Astrocyte (in vitro differentiated cells and primary cell): ENCODE measurements around the gene P3H2. TPM values are rescaled to one million over a fixed set of nuclear protein-coding genes. Genes with fewer than 3 reads are reported as not detected.
"Not testable (repeated sequence)": the region's sequence is repeated elsewhere in the genome, so short reads cannot be mapped to it uniquely, and the experiment has no call there.

ENCODE experiments used
- DNase-seq: peaks from one replicate; pipeline ENCODE4 v3.0.0-alpha.2; 2010; ENCODE audit warnings: low read depth
- FAIRE-seq: peaks from 2 replicates; lab custom pipeline; 2011; peaks lifted over from hg19 to GRCh38; lab: Jason Lieb, UNC
- H2AFZ ChIP-seq: 2 replicates; pipeline ENCODE4 v1.6.0; 2012; ENCODE audit warnings: low read depth, low read length, inconsistent platforms
- H3K27ac ChIP-seq: 2 replicates; pipeline ENCODE4 v1.5.1; 2011; ENCODE audit warnings: low read depth, low read length, inconsistent platforms
- H3K27me3 ChIP-seq: 2 replicates; pipeline ENCODE4 v1.6.0; 2011; ENCODE audit warnings: low read length, inconsistent platforms; ENCODE audit not compliant: insufficient read depth
- H3K36me3 ChIP-seq: 2 replicates; pipeline ENCODE4 v1.5.1; 2011; ENCODE audit warnings: low read length, inconsistent platforms; ENCODE audit not compliant: insufficient read depth
- H3K4me1 ChIP-seq: 2 replicates; pipeline ENCODE4 v1.5.1; 2011; ENCODE audit warnings: low read length, inconsistent platforms; ENCODE audit not compliant: insufficient read depth
- H3K4me2 ChIP-seq: 2 replicates; pipeline ENCODE4 v1.6.0; 2012; ENCODE audit warnings: low read length, inconsistent platforms
- H3K4me3 ChIP-seq: 2 replicates; pipeline ENCODE4 v1.5.1; 2011; ENCODE audit warnings: low read depth, mild to moderate bottlenecking, low read length, inconsistent platforms; ENCODE audit not compliant: insufficient read depth
- H3K79me2 ChIP-seq: 2 replicates; pipeline ENCODE4 v1.6.0; 2012; ENCODE audit warnings: mild to moderate bottlenecking, low read length, inconsistent platforms; ENCODE audit not compliant: insufficient read depth
- H3K9ac ChIP-seq: 2 replicates; pipeline ENCODE4 v1.6.0; 2012; ENCODE audit warnings: mild to moderate bottlenecking, low read length, inconsistent platforms
- H3K9me3 ChIP-seq: 2 replicates; pipeline ENCODE4 v1.5.1; 2012; ENCODE audit warnings: low read depth, mild to moderate bottlenecking, low read length, inconsistent platforms; ENCODE audit not compliant: insufficient read depth
- H4K20me1 ChIP-seq: 2 replicates; pipeline ENCODE4 v1.6.0; 2012; ENCODE audit warnings: low read length, inconsistent platforms; ENCODE audit not compliant: insufficient read depth
- H3K27ac Mint-ChIP-seq: one replicate; pipeline ENCODE4 v1.8.0; 2021; ENCODE audit warnings: mild to moderate bottlenecking, mixed read lengths; ENCODE audit not compliant: unreplicated experiment
- H3K27me3 Mint-ChIP-seq: one replicate; pipeline ENCODE4 v1.8.0; 2021; ENCODE audit warnings: low read depth, mixed read lengths; ENCODE audit not compliant: unreplicated experiment
- H3K36me3 Mint-ChIP-seq: one replicate; pipeline ENCODE4 v1.8.0; 2021; ENCODE audit warnings: low read depth, mixed read lengths; ENCODE audit not compliant: unreplicated experiment
- H3K4me1 Mint-ChIP-seq: one replicate; pipeline ENCODE4 v1.8.0; 2021; ENCODE audit warnings: low read depth, mixed read lengths; ENCODE audit not compliant: unreplicated experiment
- H3K4me3 Mint-ChIP-seq: one replicate; pipeline ENCODE4 v1.8.0; 2021; ENCODE audit warnings: mild to moderate bottlenecking, moderate library complexity, mixed read lengths; ENCODE audit not compliant: unreplicated experiment
- H3K9me3 Mint-ChIP-seq: one replicate; pipeline ENCODE4 v1.8.0; 2021; ENCODE audit warnings: mild to moderate bottlenecking, mixed read lengths; ENCODE audit not compliant: unreplicated experiment
- CTCF ChIP-seq: IDR thresholded peaks from 2 replicates; pipeline ENCODE4 v1.5.1; 2011; ENCODE audit warnings: low read depth, mild to moderate bottlenecking, inconsistent platforms, low read length, moderate library complexity; ENCODE audit not compliant: insufficient read depth
- EZH2 ChIP-seq: IDR thresholded peaks from 2 replicates; pipeline ENCODE4 v1.6.1; 2012; ENCODE audit warnings: mild to moderate bottlenecking, low read length, inconsistent platforms; ENCODE audit not compliant: insufficient read depth
- total RNA-seq: library from RNA; stranded (reverse); gene quantifications from 2 replicates; pipeline ENCODE4 v1.2.1, GENCODE V29; 2021

P3H2 gene
- total RNA-seq, 1 donor from 2014 or later, result 57.7 TPM

DNA sequence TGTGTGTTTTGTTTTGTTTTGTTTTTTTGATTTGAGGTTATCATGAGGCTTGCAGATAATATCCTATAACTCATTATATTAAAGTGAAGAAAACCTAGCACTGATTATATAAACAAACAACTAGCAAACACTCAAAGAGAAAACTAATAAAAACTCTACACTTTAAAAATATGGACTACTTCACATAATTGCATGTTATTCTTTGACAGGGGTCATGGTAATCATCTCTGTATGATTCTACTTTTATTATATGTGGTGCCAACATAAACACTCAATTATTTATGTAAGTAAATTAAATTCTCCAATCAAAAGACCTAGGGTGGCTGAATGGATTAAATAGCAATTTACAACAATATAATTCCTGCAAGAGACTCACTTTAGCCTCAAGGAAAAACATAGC is 44.6 kb upstream of the P3H2 start:
- Histone ChIP-seq H3K4me3 (no peak overlapping the region), H3K79me2 (no peaks in the 10 kb centered on the region), H3K27me3 (no peaks in the 10 kb centered on the region), H3K9ac (no peak overlapping the region), H3K4me1 (no peaks in the 10 kb centered on the region), H3K4me2 (no peak overlapping the region), H3K27ac (no peak overlapping the region), H3K36me3 (no peaks in the 10 kb centered on the region), H3K9me3 (no peaks in the 10 kb centered on the region), H4K20me1 (no peaks in the 10 kb centered on the region), H2AFZ (no peak overlapping the region)
- Mint-ChIP-seq H3K4me3 (no peak overlapping the region), H3K27ac (no peak overlapping the region), H3K36me3 (no peaks in the 10 kb centered on the region), H3K27me3 (no peaks in the 10 kb centered on the region), H3K9me3 (peaks cover 7% of the 10 kb centered on the region), H3K4me1 (no peaks in the 10 kb centered on the region)
- TF ChIP-seq CTCF, result no peak
- TF ChIP-seq EZH2, result no peak
- FAIRE-seq, result no peak
- DNase-seq, result no peak

DNA sequence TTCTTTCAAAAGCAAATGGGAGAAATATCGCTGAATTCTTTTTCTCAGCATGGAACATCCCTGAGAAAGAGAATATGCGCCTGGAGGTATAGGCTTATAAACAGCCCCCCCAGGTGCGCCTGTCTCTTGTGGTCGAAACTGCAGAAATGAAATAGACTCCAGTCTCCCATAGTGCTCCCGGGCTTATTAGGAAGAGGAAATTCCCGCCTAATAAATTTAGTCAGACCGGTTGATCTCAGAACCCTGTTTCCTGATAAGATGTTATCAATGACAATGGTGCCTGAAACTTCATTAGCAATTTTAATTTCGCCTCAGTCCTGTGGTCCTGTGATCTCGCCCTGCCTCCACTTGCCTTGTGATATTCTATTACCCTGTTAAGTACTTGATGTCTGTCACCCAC is 41.3 kb upstream of the P3H2 start:
- not testable (repeated sequence) for H3K27me3 Mint-ChIP-seq, DNase-seq, H3K79me2 ChIP-seq, H3K4me3 ChIP-seq, H3K36me3 Mint-ChIP-seq, H3K4me1 ChIP-seq, H3K4me1 Mint-ChIP-seq, H4K20me1 ChIP-seq, H3K27ac Mint-ChIP-seq, H3K9me3 Mint-ChIP-seq, H3K36me3 ChIP-seq, H3K9me3 ChIP-seq, H3K4me2 ChIP-seq, H2AFZ ChIP-seq, H3K4me3 Mint-ChIP-seq, FAIRE-seq, H3K27ac ChIP-seq, H3K9ac ChIP-seq, H3K27me3 ChIP-seq

- Mint-ChIP-seq H3K36me3 (no peaks in the 10 kb centered on the region), H3K4me1 (peaks cover 5% of the 10 kb centered on the region), H3K9me3 (peaks cover 7% of the 10 kb centered on the region), H3K4me3 (no peak overlapping the region), H3K27me3 (no peaks in the 10 kb centered on the region), H3K27ac (no peak overlapping the region)
- no peaks in the 10 kb centered on the region for H4K20me1 ChIP-seq
- no peak overlapping the region for H2AFZ ChIP-seq
- no peaks in the 10 kb centered on the region for H3K36me3 ChIP-seq
- TF ChIP-seq EZH2, result no peak
- no peak for TF ChIP-seq CTCF
- H3K27me3 ChIP-seq, result no peaks in the 10 kb centered on the region
- no peaks in the 10 kb centered on the region for H3K9me3 ChIP-seq
- no peak overlapping the region for H3K9ac ChIP-seq
- FAIRE-seq (no peak), DNase-seq (no peak)
- H3K27ac ChIP-seq, result no peak overlapping the region
- no peaks in the 10 kb centered on the region for H3K79me2 ChIP-seq
- no peak overlapping the region for H3K4me3 ChIP-seq
- no peak overlapping the region for H3K4me2 ChIP-seq
- H3K4me1 ChIP-seq, result peaks cover 8% of the 10 kb centered on the region
These were observed 39.3 kb upstream of the P3H2 start for GRCh38 chr3:190159902-190160435.
